Stimulated activated memory B cell treated with anti-CD40 and anti-IgM and Interleukin-4, amounts not matched to agents 10 μg/mL and 1 μg/mL and 100 μg/mL, for 72 hours (primary cell): Measurements from ENCODE around the gene PEAK1.

Experiments used
- ATAC-seq: fragments of 150-1000 bp; cut with Tn5 transposase; 2 replicates; pipeline ENCODE4 v1.10.0; 2021
- H3K27ac Mint-ChIP-seq: one replicate; pipeline ENCODE4 v1.8.0; 2022; ENCODE audit warnings: mild to moderate bottlenecking, mixed read lengths
- H3K27me3 Mint-ChIP-seq: one replicate; pipeline ENCODE4 v1.8.0; 2022; ENCODE audit warnings: mixed read lengths
- H3K36me3 Mint-ChIP-seq: one replicate; pipeline ENCODE4 v1.8.0; 2022; ENCODE audit warnings: mixed read lengths
- H3K4me1 Mint-ChIP-seq: one replicate; pipeline ENCODE4 v1.8.0; 2022; ENCODE audit warnings: mixed read lengths
- H3K4me3 Mint-ChIP-seq: one replicate; pipeline ENCODE4 v1.8.0; 2022; ENCODE audit warnings: mild to moderate bottlenecking, moderate library complexity, mixed read lengths
- H3K9me3 Mint-ChIP-seq: one replicate; pipeline ENCODE4 v1.8.0; 2022; ENCODE audit warnings: mixed read lengths

The PEAK1 gene

GRCh38 chr15:77393471-77393840 is 26.4 kb downstream of the PEAK1 start:
- no peak overlapping the region for H3K27ac Mint-ChIP-seq
- H3K9me3 Mint-ChIP-seq = peaks cover 24% of the 10 kb centered on the region
- ATAC-seq = no peak
- H3K36me3 Mint-ChIP-seq = peaks cover 40% of the 10 kb centered on the region
- no peaks in the 10 kb centered on the region for H3K27me3 Mint-ChIP-seq
- no peak overlapping the region for H3K4me3 Mint-ChIP-seq
- H3K4me1 Mint-ChIP-seq = peaks cover 55% of the 10 kb centered on the region

- peaks cover 35% of the 10 kb centered on the region for H3K36me3 Mint-ChIP-seq
- H3K4me3 Mint-ChIP-seq = no peak overlapping the region
- no peak overlapping the region for H3K27ac Mint-ChIP-seq
- no peak for ATAC-seq
- peaks cover 19% of the 10 kb centered on the region for H3K9me3 Mint-ChIP-seq
- peaks cover 61% of the 10 kb centered on the region for H3K4me1 Mint-ChIP-seq
- H3K27me3 Mint-ChIP-seq = no peaks in the 10 kb centered on the region
These were observed 27.0 kb downstream of the PEAK1 start for GRCh38 chr15:77392762-77393470.

DNA sequence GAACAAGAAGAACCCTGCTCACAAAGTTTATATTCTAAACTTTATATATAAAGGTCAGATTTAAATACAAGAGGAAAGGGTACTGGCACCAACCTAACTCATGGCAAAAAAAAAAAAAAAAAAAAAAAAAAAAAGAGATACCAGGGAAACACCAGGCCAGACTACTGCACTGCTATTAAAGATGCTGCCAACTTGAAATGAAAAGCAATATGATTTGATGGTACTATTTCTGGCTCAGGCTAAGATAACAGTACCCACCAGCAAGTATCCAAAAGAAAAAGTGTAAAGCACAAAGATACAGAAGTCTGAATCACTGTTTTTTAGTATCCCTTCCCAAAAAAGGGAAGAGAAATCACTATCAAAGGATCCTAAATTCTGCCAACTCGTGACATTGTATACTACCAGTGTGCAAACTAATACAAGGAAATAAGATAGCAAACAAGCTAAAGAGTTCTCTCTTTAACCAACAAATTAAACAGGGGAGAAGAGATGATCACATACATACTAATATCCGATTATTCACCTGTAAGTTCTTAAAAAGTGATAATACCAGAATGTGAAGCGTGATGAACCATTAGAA is 28.4 kb downstream of the PEAK1 start:
- ATAC-seq = no peak
- H3K27ac Mint-ChIP-seq = no peak overlapping the region
- H3K27me3 Mint-ChIP-seq = no peaks in the 10 kb centered on the region
- H3K9me3 Mint-ChIP-seq = peaks cover 11% of the 10 kb centered on the region
- no peak overlapping the region for H3K4me3 Mint-ChIP-seq
- H3K4me1 Mint-ChIP-seq = peaks cover 66% of the 10 kb centered on the region
- H3K36me3 Mint-ChIP-seq = peaks cover 22% of the 10 kb centered on the region

DNA sequence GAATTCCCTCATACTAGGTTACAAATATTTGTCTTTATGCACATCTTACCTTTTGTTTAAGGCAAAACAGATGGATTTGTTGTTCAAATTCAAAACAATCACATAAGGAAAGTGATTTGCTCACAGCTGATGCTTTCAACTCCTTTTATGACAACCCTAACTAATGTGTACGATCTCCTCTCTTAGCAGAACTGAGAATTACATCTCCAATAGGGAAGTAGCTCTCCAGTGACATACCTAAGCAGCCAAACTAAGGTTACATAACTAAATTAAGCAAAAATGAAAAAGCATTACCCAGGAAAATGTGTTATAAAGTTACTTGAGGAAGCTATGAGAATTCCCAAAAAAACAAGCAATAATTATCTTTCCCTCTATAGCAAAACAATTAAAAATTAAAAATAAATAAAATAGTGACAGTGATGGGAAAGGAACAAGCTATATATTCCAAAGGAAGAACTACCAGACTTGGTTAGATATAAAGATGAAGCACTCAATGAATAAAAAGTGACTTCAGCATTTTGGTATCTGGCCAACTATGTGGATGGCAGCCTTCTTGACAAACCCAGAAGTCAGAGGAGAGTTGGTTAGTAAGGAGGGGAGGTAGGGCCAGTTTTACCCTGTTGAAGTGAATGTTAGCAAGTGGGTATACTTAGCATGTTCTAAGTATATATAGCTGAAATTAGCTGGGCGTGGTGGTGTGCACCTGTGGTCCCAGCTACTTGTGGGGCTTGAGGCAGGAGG is 32.4 kb downstream of the PEAK1 start:
- Mint-ChIP-seq H3K27me3 (no peaks in the 10 kb centered on the region), H3K9me3 (no peaks in the 10 kb centered on the region), H3K36me3 (no peaks in the 10 kb centered on the region), H3K4me3 (no peak overlapping the region), H3K27ac (no peak overlapping the region), H3K4me1 (peaks cover 66% of the 10 kb centered on the region)
- ATAC-seq = no peak

GRCh38 chr15:77386626-77387025 is 33.3 kb downstream of the PEAK1 start:
- Mint-ChIP-seq H3K36me3 (no peaks in the 10 kb centered on the region), H3K27ac (no peak overlapping the region), H3K4me1 (peaks cover 69% of the 10 kb centered on the region), H3K9me3 (no peaks in the 10 kb centered on the region), H3K4me3 (no peak overlapping the region), H3K27me3 (no peaks in the 10 kb centered on the region)
- no peak for ATAC-seq

- H3K4me1 Mint-ChIP-seq = peaks cover 66% of the 10 kb centered on the region
- H3K36me3 Mint-ChIP-seq = no peaks in the 10 kb centered on the region
- H3K27me3 Mint-ChIP-seq = no peaks in the 10 kb centered on the region
- ATAC-seq = no peak
- no peaks in the 10 kb centered on the region for H3K9me3 Mint-ChIP-seq
- peak overlapping the region; percentile 27 for H3K27ac Mint-ChIP-seq
- no peak overlapping the region for H3K4me3 Mint-ChIP-seq
These were observed 35.1 kb downstream of the PEAK1 start for GRCh38 chr15:77384589-77385359.

GRCh38 chr15:77384086-77384485 is 35.8 kb downstream of the PEAK1 start:
- Mint-ChIP-seq H3K4me1 (peaks cover 60% of the 10 kb centered on the region), H3K27me3 (no peaks in the 10 kb centered on the region), H3K27ac (no peak overlapping the region), H3K9me3 (no peaks in the 10 kb centered on the region), H3K4me3 (no peak overlapping the region), H3K36me3 (no peaks in the 10 kb centered on the region)
- ATAC-seq = no peak

GRCh38 chr15:77380033-77380432 is 39.9 kb downstream of the PEAK1 start:
- no peaks in the 10 kb centered on the region for H3K9me3 Mint-ChIP-seq
- H3K4me3 Mint-ChIP-seq = no peak overlapping the region
- no peak for ATAC-seq
- H3K27me3 Mint-ChIP-seq = no peaks in the 10 kb centered on the region
- H3K36me3 Mint-ChIP-seq = no peaks in the 10 kb centered on the region
- H3K27ac Mint-ChIP-seq = no peak overlapping the region
- peaks cover 38% of the 10 kb centered on the region for H3K4me1 Mint-ChIP-seq

DNA sequence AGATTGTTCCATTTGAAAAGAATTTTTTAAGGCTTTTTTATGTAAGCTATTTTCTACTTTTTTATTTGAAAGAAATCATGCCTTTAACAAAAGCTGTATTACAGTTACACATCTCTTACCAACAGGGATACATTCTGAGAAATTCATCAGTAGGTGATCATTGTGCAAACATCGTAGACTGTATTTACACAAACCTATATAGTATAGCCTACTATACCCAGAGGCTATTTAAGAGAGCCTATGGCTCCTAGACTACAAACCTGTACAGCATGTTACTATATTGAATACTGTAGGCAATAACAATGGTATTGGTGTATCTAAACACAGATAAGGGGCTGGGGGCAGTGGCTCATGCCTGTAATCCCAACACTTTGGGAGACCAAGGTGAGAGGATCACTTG is 43.1 kb downstream of the PEAK1 start:
- ATAC-seq = no peak
- no peak overlapping the region for H3K4me3 Mint-ChIP-seq
- H3K27me3 Mint-ChIP-seq = no peaks in the 10 kb centered on the region
- no peak overlapping the region for H3K27ac Mint-ChIP-seq
- peaks cover 39% of the 10 kb centered on the region for H3K4me1 Mint-ChIP-seq
- H3K9me3 Mint-ChIP-seq = no peaks in the 10 kb centered on the region
- peaks cover 7% of the 10 kb centered on the region for H3K36me3 Mint-ChIP-seq

DNA sequence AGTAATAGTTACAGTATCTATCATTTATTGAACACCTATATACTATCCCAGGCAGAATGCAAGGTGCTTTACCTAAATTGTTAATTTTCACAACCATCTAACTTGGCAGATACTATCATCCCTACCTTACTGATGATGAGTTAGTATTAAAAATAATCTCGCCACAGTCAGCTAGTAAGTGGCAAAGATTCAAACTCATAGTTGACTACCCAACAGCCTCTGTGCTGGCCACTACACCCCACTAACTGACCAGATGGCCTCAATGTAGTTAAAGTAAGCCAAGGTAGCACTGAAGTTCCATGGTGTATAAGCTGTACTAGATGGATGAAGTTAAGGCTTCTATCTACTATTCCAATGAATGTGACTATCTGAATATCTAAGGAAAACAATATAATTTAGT is 44.8 kb downstream of the PEAK1 start:
- Mint-ChIP-seq H3K27ac (no peak overlapping the region), H3K36me3 (peaks cover 7% of the 10 kb centered on the region), H3K4me3 (no peak overlapping the region), H3K4me1 (peaks cover 41% of the 10 kb centered on the region), H3K27me3 (no peaks in the 10 kb centered on the region), H3K9me3 (no peaks in the 10 kb centered on the region)
- ATAC-seq = no peak

DNA sequence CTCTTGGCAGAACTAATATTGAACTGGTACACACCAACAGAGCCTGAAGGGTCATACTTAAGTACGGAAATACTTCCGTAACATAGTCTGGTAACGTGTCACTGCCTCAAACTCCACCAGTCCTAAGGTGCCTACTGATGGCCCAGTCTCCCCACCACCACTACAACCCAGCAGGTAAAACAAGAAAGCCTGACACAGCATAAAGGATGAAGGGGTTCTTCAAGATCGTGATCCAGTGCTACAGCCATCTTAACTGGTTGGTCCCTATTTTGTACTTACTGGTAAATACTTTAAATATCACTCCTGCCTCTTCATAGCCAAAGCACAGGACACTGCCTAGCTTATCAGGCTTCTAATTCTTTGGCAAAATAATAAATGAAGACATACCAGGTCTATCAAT is 46.5 kb downstream of the PEAK1 start:
- Mint-ChIP-seq H3K9me3 (no peaks in the 10 kb centered on the region), H3K36me3 (peaks cover 7% of the 10 kb centered on the region), H3K27ac (no peak overlapping the region), H3K4me1 (peaks cover 52% of the 10 kb centered on the region), H3K27me3 (no peaks in the 10 kb centered on the region), H3K4me3 (no peak overlapping the region)
- ATAC-seq = no peak

DNA sequence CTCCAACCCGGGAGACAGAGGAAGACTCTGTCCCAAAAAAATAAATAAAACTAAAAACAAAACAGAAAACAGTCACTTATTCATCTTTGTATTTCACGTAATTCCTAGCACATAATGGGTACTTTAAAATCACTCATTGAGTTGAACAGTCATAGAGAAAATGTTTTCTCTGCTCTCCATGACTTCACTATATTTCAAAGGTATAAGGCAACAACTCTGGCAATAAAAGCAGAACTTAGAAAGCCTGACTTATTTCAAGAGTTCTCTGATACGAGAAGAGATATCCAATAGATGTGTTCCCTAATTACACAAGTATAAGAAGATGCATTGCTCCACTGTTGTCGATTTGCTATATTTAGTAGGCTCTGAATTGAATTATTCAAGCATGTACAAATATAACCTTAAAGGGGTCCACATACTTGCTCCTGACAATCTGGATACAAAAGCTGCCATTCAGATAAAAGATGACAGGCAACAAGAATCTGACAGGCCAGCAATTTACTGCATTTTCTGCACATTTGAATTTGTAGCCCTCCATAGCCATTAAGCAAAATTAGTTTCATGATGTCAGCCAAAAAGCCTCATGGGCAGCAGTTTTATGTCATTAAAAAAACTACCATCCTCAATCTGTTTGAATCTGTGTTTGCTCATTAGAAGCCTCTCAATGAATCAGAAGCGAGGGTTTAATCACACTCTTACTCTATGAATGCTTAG is 47.9 kb downstream of the PEAK1 start:
- Mint-ChIP-seq H3K4me1 (peaks cover 48% of the 10 kb centered on the region), H3K9me3 (no peaks in the 10 kb centered on the region), H3K4me3 (no peak overlapping the region), H3K36me3 (peaks cover 7% of the 10 kb centered on the region), H3K27me3 (no peaks in the 10 kb centered on the region), H3K27ac (no peak overlapping the region)
- ATAC-seq = peak; percentile 64

DNA sequence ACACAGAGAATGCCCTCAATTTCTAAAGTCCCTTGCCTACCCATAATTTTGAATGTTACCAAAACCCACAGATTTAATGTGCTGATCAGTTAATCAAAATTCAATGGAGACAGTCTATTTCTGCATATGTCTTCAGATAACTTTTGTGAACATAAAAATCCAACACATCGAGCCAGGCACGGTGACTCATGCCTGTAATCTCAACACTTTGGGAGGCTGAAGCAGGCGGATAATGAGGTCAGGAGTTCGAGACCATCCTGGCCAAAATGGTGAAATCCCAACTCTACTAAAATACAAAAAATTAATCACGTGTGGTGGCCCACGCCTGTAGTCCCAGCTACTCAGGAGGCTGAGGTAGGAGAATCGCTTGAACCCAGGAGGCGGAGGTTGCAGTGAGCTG is 49.3 kb downstream of the PEAK1 start:
- ATAC-seq = no peak
- Mint-ChIP-seq H3K27me3 (no peaks in the 10 kb centered on the region), H3K36me3 (peaks cover 13% of the 10 kb centered on the region), H3K4me3 (no peak overlapping the region), H3K9me3 (no peaks in the 10 kb centered on the region), H3K4me1 (peaks cover 41% of the 10 kb centered on the region), H3K27ac (no peak overlapping the region)

DNA sequence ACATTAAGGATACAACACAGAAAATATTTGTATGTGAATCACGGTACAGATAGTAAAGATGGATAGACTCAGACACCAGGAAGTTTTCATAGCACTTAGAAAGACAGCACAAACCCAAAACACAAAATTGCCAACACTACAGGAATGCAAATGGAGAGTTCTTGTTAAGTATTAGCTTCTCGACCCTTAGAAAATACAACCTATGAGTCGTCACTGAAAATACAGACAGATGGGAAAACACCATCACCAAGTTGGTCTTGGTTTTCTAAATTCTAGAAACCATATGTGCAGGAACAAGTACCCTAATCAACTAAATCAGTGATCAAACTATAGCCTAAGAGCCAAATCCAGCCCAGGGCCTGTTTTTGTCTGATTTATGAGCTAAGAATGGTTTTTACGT is 50.7 kb downstream of the PEAK1 start:
- H3K27ac Mint-ChIP-seq = no peak overlapping the region
- H3K4me1 Mint-ChIP-seq = peaks cover 41% of the 10 kb centered on the region
- no peaks in the 10 kb centered on the region for H3K9me3 Mint-ChIP-seq
- no peaks in the 10 kb centered on the region for H3K27me3 Mint-ChIP-seq
- ATAC-seq = no peak
- H3K4me3 Mint-ChIP-seq = no peak overlapping the region
- H3K36me3 Mint-ChIP-seq = peaks cover 15% of the 10 kb centered on the region

DNA sequence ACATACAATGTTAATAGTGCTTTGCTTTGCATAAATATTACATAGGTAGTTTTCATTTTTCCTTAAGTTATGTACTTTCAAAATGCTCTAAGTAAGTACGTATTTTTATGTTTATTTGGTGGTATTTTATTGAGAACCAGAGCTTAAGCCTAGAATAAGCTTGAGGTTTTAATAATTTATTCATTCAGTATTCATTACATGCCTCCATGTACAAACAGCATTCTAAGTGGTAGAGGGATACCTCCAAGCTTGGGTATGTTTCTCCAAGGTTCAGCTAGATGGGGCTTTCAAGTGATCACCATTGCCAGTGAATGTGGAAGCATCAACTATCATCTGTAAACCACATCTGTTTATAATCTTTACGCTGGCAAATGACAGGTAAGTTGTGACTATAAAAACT is 52.3 kb downstream of the PEAK1 start:
- no peak overlapping the region for H3K27ac Mint-ChIP-seq
- no peak for ATAC-seq
- no peaks in the 10 kb centered on the region for H3K27me3 Mint-ChIP-seq
- no peak overlapping the region for H3K4me3 Mint-ChIP-seq
- H3K9me3 Mint-ChIP-seq = peaks cover 3% of the 10 kb centered on the region
- peaks cover 21% of the 10 kb centered on the region for H3K36me3 Mint-ChIP-seq
- H3K4me1 Mint-ChIP-seq = peaks cover 33% of the 10 kb centered on the region
